MCF 10A (cell line): ENCODE results near the gene FILIP1. TPM values are rescaled to one million over a fixed set of nuclear protein-coding genes. Genes with fewer than 3 reads are reported as not detected.

Experiments used
- BruUV-seq: library from RNA; stranded (reverse); fragments of 400-500 nt; replicated peaks from 2 replicates; lab custom pipeline; 2021; lab: Mats Ljungman, UMichigan
- CTCF ChIA-PET: fragments of 300-600 bp; sonication (Branson Sonifier 250); formaldehyde crosslinking; extraction: SDS; loops from one replicate; lab custom pipeline; 2021; ENCODE audit warnings: antibody characterized with exemption, inconsistent platforms; lab: Yijun Ruan, JAX
- POLR2A ChIA-PET: fragments of 300-600, 350-650 bp; sonication (Branson Sonifier 250); formaldehyde crosslinking; extraction: SDS; loops from one replicate; lab custom pipeline; 2020; ENCODE audit warnings: antibody characterized with exemption, inconsistent platforms; lab: Yijun Ruan, JAX
- DNase-seq: peaks from one replicate; pipeline ENCODE4 v3.0.0-alpha.2; 2018; ENCODE audit not compliant: unreplicated experiment
- H3K27ac Mint-ChIP-seq: one replicate; pipeline ENCODE4 v1.8.0; 2022; ENCODE audit warnings: mild to moderate bottlenecking, low read depth, mixed read lengths; ENCODE audit not compliant: unreplicated experiment
- H3K27me3 Mint-ChIP-seq: one replicate; pipeline ENCODE4 v1.8.0; 2022; ENCODE audit warnings: mixed read lengths; ENCODE audit not compliant: insufficient read depth, unreplicated experiment
- H3K36me3 Mint-ChIP-seq: one replicate; pipeline ENCODE4 v1.8.0; 2022; ENCODE audit warnings: mild to moderate bottlenecking, moderate library complexity, mixed read lengths; ENCODE audit not compliant: insufficient read depth, unreplicated experiment
- H3K4me1 Mint-ChIP-seq: one replicate; pipeline ENCODE4 v1.8.0; 2022; ENCODE audit warnings: mixed read lengths; ENCODE audit not compliant: insufficient read depth, unreplicated experiment
- H3K4me3 Mint-ChIP-seq: one replicate; pipeline ENCODE4 v1.8.0; 2022; ENCODE audit warnings: mild to moderate bottlenecking, moderate library complexity, mixed read lengths; ENCODE audit not compliant: unreplicated experiment
- H3K9me3 Mint-ChIP-seq: one replicate; pipeline ENCODE4 v1.8.0; 2022; ENCODE audit warnings: mixed read lengths; ENCODE audit not compliant: unreplicated experiment
- CTCF ChIP-seq: fragments of 200-600 bp; IDR thresholded peaks from one replicate; pipeline ENCODE4 v1.8.0; 2022; ENCODE audit warnings: antibody characterized with exemption, mild to moderate bottlenecking; ENCODE audit not compliant: unreplicated experiment
- intact Hi-C: fragments of 100-400 bp; cut with micrococcal nuclease; formaldehyde crosslinking; loops from 2 replicates; pipeline ENCODE4 v1.14.1; 2022
- total RNA-seq: library from RNA; stranded (reverse); gene quantifications from 2 replicates; pipeline ENCODE4 v1.2.3, GENCODE V29; 2022

FILIP1 gene
- total RNA-seq, 1 experiment from 2014 or later: 0.14 TPM

- Mint-ChIP-seq H3K4me3 (no peak overlapping the region), H3K4me1 (peaks cover 5% of the 10 kb centered on the region), H3K36me3 (no peaks in the 10 kb centered on the region), H3K9me3 (no peaks in the 10 kb centered on the region), H3K27me3 (no peaks in the 10 kb centered on the region), H3K27ac (no peak overlapping the region)
- peak; percentile 13 for DNase-seq
- CTCF ChIA-PET: interaction anchor here (0.6 to 0.7 kb wide), 3 partner anchors 10 to 16 kb away, joined by 3 to 4 read pairs (median 3); no protein-coding TSS in a partner anchor
- POLR2A ChIA-PET: interaction anchor here (0.6 to 2.2 kb wide), 5 partner anchors 28 to 245 kb away, joined by 4 to 5 read pairs (median 4); partner anchors contain the start of genes COX7A2 and TMEM30A
- intact Hi-C loops: no loop called here
- no TSS peak for BruUV-seq
- TF ChIP-seq CTCF: no peak
Observed at GRCh38 chr6:75488033-75488432, 5.6 kb downstream of the FILIP1 start.

GRCh38 chr6:75486850-75487518 lies 6.6 kb downstream of the FILIP1 start:
- Mint-ChIP-seq H3K27ac (no peak overlapping the region), H3K36me3 (no peaks in the 10 kb centered on the region), H3K4me3 (no peak overlapping the region), H3K4me1 (peaks cover 5% of the 10 kb centered on the region), H3K9me3 (no peaks in the 10 kb centered on the region), H3K27me3 (no peaks in the 10 kb centered on the region)
- DNase-seq: no peak
- TF ChIP-seq CTCF: no peak
- intact Hi-C loops: no loop called here
- BruUV-seq: no TSS peak
- ChIA-PET POLR2A (no interaction called here), CTCF (no interaction called here)

- no peaks in the 10 kb centered on the region for H3K9me3 Mint-ChIP-seq
- intact Hi-C loops: no loop called here
- POLR2A ChIA-PET: interaction anchor here (1.2 kb wide), 1 partner anchor 9 kb away, joined by 3 read pairs; no protein-coding TSS in a partner anchor
- H3K4me1 Mint-ChIP-seq: peaks cover 5% of the 10 kb centered on the region
- DNase-seq: no peak
- no peaks in the 10 kb centered on the region for H3K27me3 Mint-ChIP-seq
- CTCF ChIA-PET: interaction anchor here (1.2 kb wide), 1 partner anchor 41 kb away, joined by 4 read pairs; no protein-coding TSS in a partner anchor
- no peak for TF ChIP-seq CTCF
- H3K36me3 Mint-ChIP-seq: no peaks in the 10 kb centered on the region
- no peak overlapping the region for H3K4me3 Mint-ChIP-seq
- H3K27ac Mint-ChIP-seq: no peak overlapping the region
- BruUV-seq: no TSS peak
Observed at GRCh38 chr6:75484535-75484934, 9.1 kb downstream of the FILIP1 start.

- H3K36me3 Mint-ChIP-seq: no peaks in the 10 kb centered on the region
- no peak for TF ChIP-seq CTCF
- DNase-seq: no peak
- no peaks in the 10 kb centered on the region for H3K4me1 Mint-ChIP-seq
- ChIA-PET CTCF (interaction anchor here (0.6 kb wide), 1 partner anchor 724 kb away, joined by 4 read pairs; no protein-coding TSS in a partner anchor), POLR2A (no interaction called here)
- intact Hi-C loops: no loop called here
- no peaks in the 10 kb centered on the region for H3K9me3 Mint-ChIP-seq
- no peaks in the 10 kb centered on the region for H3K27me3 Mint-ChIP-seq
- H3K4me3 Mint-ChIP-seq: no peak overlapping the region
- BruUV-seq: no TSS peak
- H3K27ac Mint-ChIP-seq: no peak overlapping the region
Observed at GRCh38 chr6:75483136-75483952, 10.3 kb downstream of the FILIP1 start.
